CD1c-positive myeloid dendritic cell (primary cell): ENCODE results near the gene LDLRAD4.

Experiments used
- DNase-seq: peaks from one replicate; pipeline ENCODE4 v3.0.0-alpha.2; 2016; ENCODE audit errors: extremely low spot score

The LDLRAD4 gene

GRCh38 chr18:13387855-13388548, 169.4 kb downstream of the LDLRAD4 start:
- DNase-seq: no peak

- DNase-seq: no peak
Measured at GRCh38 chr18:13388586-13389490, 170.3 kb downstream of the LDLRAD4 start.

- no peak for DNase-seq
Measured at GRCh38 chr18:13389491-13390131, 171.1 kb downstream of the LDLRAD4 start.

GRCh38 chr18:13390196-13390595, 171.6 kb downstream of the LDLRAD4 start:
- DNase-seq: no peak

- no peak for DNase-seq
Measured at GRCh38 chr18:13390711-13391110, 172.2 kb downstream of the LDLRAD4 start.

GRCh38 chr18:13392029-13392750, 173.6 kb downstream of the LDLRAD4 start:
- no peak for DNase-seq

- DNase-seq: no peak
Measured at GRCh38 chr18:13392899-13393298, 174.3 kb downstream of the LDLRAD4 start.

GRCh38 chr18:13393338-13393737, 174.8 kb downstream of the LDLRAD4 start:
- no peak for DNase-seq

GRCh38 chr18:13394801-13395200, 176.2 kb downstream of the LDLRAD4 start:
- no peak for DNase-seq

- DNase-seq: no peak
Measured at GRCh38 chr18:13395577-13395976, 177.0 kb downstream of the LDLRAD4 start.

- DNase-seq: no peak
Measured at GRCh38 chr18:13397504-13398163, 179.1 kb downstream of the LDLRAD4 start.

- DNase-seq: no peak
Measured at GRCh38 chr18:13398631-13399030, 180.1 kb downstream of the LDLRAD4 start.

GRCh38 chr18:13399511-13399910, 181.0 kb downstream of the LDLRAD4 start:
- DNase-seq: no peak

GRCh38 chr18:13400636-13401315, 182.2 kb downstream of the LDLRAD4 start:
- no peak for DNase-seq

- DNase-seq: no peak
Measured at GRCh38 chr18:13401404-13401803, 182.8 kb downstream of the LDLRAD4 start.

GRCh38 chr18:13401826-13402225, 183.3 kb downstream of the LDLRAD4 start:
- no peak for DNase-seq

- no peak for DNase-seq
Measured at GRCh38 chr18:13403786-13404549, 185.4 kb downstream of the LDLRAD4 start.

- no peak for DNase-seq
Measured at GRCh38 chr18:13405305-13406038, 186.9 kb downstream of the LDLRAD4 start.

GRCh38 chr18:13406049-13406615, 187.6 kb downstream of the LDLRAD4 start:
- no peak for DNase-seq
